ENCODE results near the gene ACP7. TPM values are rescaled to one million over a fixed set of nuclear protein-coding genes. Genes with fewer than 3 reads are reported as not detected.

The ACP7 gene
- total RNA-seq, 1 donor from 2014 or later: not detected

- Histone ChIP-seq H3K9me3 (replicated peaks) (no peaks in the 10 kb centered on the region), H3K36me3 (no peaks in the 10 kb centered on the region), H3K27me3 (ENCODE audit: low read depth) (peaks cover 95% of the 10 kb centered on the region), H3K4me1 (no peaks in the 10 kb centered on the region), H3K4me3 (no peak overlapping the region), H3K27ac (replicated peaks) (no peak overlapping the region)
- intact Hi-C loops (cut with micrococcal nuclease): no loop called here
- TF ChIP-seq CTCF (IDR thresholded peaks at IDR 0.05; ENCODE audit: borderline replicate concordance): no peak
- no peak for DNase-seq
These were observed 13.1 kb downstream of the ACP7 start for GRCh38 chr19:39097299-39097698.

- H3K27me3 ChIP-seq (ENCODE audit: low read depth): peaks cover 91% of the 10 kb centered on the region
- no peak overlapping the region for H3K4me3 ChIP-seq
- no peak for DNase-seq
- no peaks in the 10 kb centered on the region for H3K4me1 ChIP-seq
- no peaks in the 10 kb centered on the region for H3K36me3 ChIP-seq
- no peak for TF ChIP-seq CTCF (IDR thresholded peaks at IDR 0.05; ENCODE audit: borderline replicate concordance)
- intact Hi-C loops (cut with micrococcal nuclease): no loop called here
- no peaks in the 10 kb centered on the region for H3K9me3 ChIP-seq (replicated peaks)
- H3K27ac ChIP-seq (replicated peaks): no peak overlapping the region
These were observed 13.6 kb downstream of the ACP7 start for GRCh38 chr19:39097721-39098120.

- no peaks in the 10 kb centered on the region for H3K36me3 ChIP-seq
- DNase-seq: no peak
- H3K4me1 ChIP-seq: no peaks in the 10 kb centered on the region
- no peak overlapping the region for H3K4me3 ChIP-seq
- no peak overlapping the region for H3K27ac ChIP-seq (replicated peaks)
- no peak for TF ChIP-seq CTCF (IDR thresholded peaks at IDR 0.05; ENCODE audit: borderline replicate concordance)
- intact Hi-C loops (cut with micrococcal nuclease): no loop called here
- no peaks in the 10 kb centered on the region for H3K9me3 ChIP-seq (replicated peaks)
- H3K27me3 ChIP-seq (ENCODE audit: low read depth): peaks cover 85% of the 10 kb centered on the region
These were observed 14.4 kb downstream of the ACP7 start for GRCh38 chr19:39098365-39099269.

- DNase-seq: no peak
- no peak for TF ChIP-seq CTCF (IDR thresholded peaks at IDR 0.05; ENCODE audit: borderline replicate concordance)
- intact Hi-C loops (cut with micrococcal nuclease): no loop called here
- Histone ChIP-seq H3K4me1 (no peaks in the 10 kb centered on the region), H3K27ac (replicated peaks) (no peak overlapping the region), H3K9me3 (replicated peaks) (no peaks in the 10 kb centered on the region), H3K27me3 (ENCODE audit: low read depth) (peaks cover 85% of the 10 kb centered on the region), H3K4me3 (no peak overlapping the region), H3K36me3 (no peaks in the 10 kb centered on the region)
These were observed 15.2 kb downstream of the ACP7 start for GRCh38 chr19:39099341-39099740.

GRCh38 chr19:39100500-39101166, 16.5 kb downstream of the ACP7 start:
- no peak for DNase-seq
- H3K4me1 ChIP-seq: no peaks in the 10 kb centered on the region
- H3K9me3 ChIP-seq (replicated peaks): no peaks in the 10 kb centered on the region
- H3K27me3 ChIP-seq (ENCODE audit: low read depth): peaks cover 85% of the 10 kb centered on the region
- no peaks in the 10 kb centered on the region for H3K36me3 ChIP-seq
- H3K27ac ChIP-seq (replicated peaks): no peak overlapping the region
- H3K4me3 ChIP-seq: no peak overlapping the region
- intact Hi-C loops (cut with micrococcal nuclease): no loop called here
- TF ChIP-seq CTCF (IDR thresholded peaks at IDR 0.05; ENCODE audit: borderline replicate concordance): no peak
